SW 1271 (cell line): ENCODE data around the gene TRERF1.
"Not testable (repeated sequence)": the region's sequence is repeated elsewhere in the genome, so short reads cannot be mapped to it uniquely, and the experiment has no call there.

Experiments used
- DNase-seq, 2 experiments: peaks; one replicate each; lab custom pipeline; 2025; lab: John Stamatoyannopoulos, UW

TRERF1 gene

GRCh38 chr6:42220807-42221206 lies 230.9 kb downstream of the TRERF1 start:
- DNase-seq = no peak

GRCh38 chr6:42217519-42218367 lies 234.0 kb downstream of the TRERF1 start, which contains the start of gene MRPS10:
Gene MRPS10 (minus strand): TSS chr6:42217861. CDS start chr6:42217849, 12 bp downstream.
- peak; percentile 93 to 97 for DNase-seq

GRCh38 chr6:42217157-42217518 lies 234.6 kb downstream of the TRERF1 start:
- DNase-seq = peak in 1 of 2 experiments; percentile 16

- not testable (repeated sequence) for DNase-seq
These were observed 235.2 kb downstream of the TRERF1 start for GRCh38 chr6:42216495-42216894.

GRCh38 chr6:42212442-42212841 lies 239.3 kb downstream of the TRERF1 start:
- DNase-seq = no peak

GRCh38 chr6:42211726-42212125 lies 240.0 kb downstream of the TRERF1 start:
- no peak for DNase-seq

GRCh38 chr6:42210551-42210950 lies 241.2 kb downstream of the TRERF1 start:
- no peak for DNase-seq

- DNase-seq = not testable (repeated sequence)
These were observed 244.2 kb downstream of the TRERF1 start for GRCh38 chr6:42207559-42207958.

GRCh38 chr6:42204768-42205282 lies 246.9 kb downstream of the TRERF1 start:
- no peak for DNase-seq

GRCh38 chr6:42203183-42203582 lies 248.5 kb downstream of the TRERF1 start:
- no peak for DNase-seq

- not testable (repeated sequence) for DNase-seq
These were observed 249.4 kb downstream of the TRERF1 start for GRCh38 chr6:42202131-42202915.

GRCh38 chr6:42201382-42201781 lies 250.3 kb downstream of the TRERF1 start:
- DNase-seq = no peak

GRCh38 chr6:42200035-42200434 lies 251.7 kb downstream of the TRERF1 start:
- DNase-seq = no peak

GRCh38 chr6:42199106-42199981 lies 252.4 kb downstream of the TRERF1 start:
- no peak for DNase-seq

- no peak for DNase-seq
These were observed 254.0 kb downstream of the TRERF1 start for GRCh38 chr6:42197555-42198362.

- no peak for DNase-seq
These were observed 256.3 kb downstream of the TRERF1 start for GRCh38 chr6:42195415-42195814.

- no peak for DNase-seq
These were observed 257.7 kb downstream of the TRERF1 start for GRCh38 chr6:42194056-42194455.

- DNase-seq = no peak
These were observed 258.2 kb downstream of the TRERF1 start for GRCh38 chr6:42193491-42193894.

GRCh38 chr6:42192385-42192784 lies 259.3 kb downstream of the TRERF1 start:
- DNase-seq = not testable (repeated sequence)

GRCh38 chr6:42190554-42191183 lies 261.1 kb downstream of the TRERF1 start:
- no peak for DNase-seq
